HG02973 (cell line): ENCODE measurements around the gene DSCAM.

Experiments used
- ATAC-seq: cut with Tn5 transposase; IDR thresholded peaks from one replicate; pipeline ENCODE4 v1.9.1; 2021; ENCODE audit warnings: moderate library complexity; ENCODE audit not compliant: unreplicated experiment

DSCAM gene

DNA sequence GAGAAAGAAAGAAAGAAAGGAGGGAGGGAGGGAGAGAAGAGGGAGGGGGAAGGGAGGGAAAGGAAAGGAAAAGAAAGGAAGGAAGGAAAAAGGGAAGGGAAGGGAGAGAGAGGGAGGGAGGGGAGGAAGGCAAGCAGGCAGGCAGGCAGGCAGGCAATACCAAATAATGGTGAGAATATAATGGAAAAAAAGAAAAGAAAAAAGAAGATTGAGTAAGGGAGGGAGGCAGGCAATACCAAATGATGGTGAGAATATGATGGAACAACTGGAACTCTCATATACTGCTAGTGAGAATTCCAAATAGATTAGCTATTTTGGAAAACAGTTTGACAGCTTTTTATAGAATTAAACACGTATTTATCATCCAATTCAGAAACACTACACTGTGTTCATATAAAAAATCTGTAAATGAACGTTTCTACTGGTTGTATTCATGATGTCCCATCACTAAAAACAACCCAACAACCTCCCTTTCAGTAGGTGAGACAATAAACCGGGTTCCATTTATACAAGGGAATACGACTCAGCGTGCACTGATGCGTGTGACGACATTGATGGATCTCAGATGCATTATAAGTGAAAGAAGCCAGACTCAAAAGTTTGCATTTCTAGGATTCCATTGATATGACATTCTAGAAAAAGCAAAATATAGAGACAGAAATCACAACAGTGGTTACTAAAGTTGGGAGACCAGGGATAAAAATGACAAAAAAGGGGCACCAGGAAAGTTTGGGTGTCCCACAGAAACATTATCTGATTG, 226.4 kb downstream of the DSCAM start:
- no peak for ATAC-seq

DNA sequence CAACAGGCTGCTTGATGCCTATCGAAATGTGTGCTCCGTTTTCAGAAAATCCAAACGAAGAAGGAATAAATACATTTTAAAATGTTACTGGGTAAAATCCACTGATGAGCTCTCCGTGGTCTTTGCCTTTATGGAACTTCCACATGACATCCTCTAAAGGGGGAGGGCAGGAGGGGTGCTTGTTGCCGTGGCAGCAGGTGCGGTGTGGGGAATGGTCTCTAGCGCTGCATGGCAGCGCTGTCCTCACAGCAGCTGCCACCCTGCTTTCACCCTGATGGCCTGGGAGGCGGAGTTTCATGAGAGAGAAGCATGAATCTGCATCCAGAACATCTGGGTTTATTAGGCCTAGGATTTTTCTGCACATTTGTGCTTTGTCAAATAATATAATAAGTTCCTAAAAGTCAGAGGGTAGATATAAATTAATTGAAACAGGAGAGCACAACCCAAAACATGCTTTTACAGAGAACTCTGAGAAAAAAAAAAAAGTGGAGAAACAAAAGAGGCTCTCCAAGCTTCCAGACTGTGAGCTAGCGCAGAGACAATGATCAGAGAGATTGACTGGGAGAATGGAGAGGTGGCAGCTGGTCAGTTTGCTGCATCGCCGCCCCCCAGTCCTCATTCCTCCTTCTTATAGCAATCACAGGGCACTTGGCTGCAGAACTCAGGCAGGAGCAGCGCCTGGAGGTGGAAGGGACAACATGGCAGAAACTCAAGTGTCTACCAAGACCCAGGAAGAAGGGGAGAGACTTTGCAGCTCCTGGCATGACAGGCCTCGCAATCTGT, 228.6 kb downstream of the DSCAM start:
- ATAC-seq, result no peak

DNA sequence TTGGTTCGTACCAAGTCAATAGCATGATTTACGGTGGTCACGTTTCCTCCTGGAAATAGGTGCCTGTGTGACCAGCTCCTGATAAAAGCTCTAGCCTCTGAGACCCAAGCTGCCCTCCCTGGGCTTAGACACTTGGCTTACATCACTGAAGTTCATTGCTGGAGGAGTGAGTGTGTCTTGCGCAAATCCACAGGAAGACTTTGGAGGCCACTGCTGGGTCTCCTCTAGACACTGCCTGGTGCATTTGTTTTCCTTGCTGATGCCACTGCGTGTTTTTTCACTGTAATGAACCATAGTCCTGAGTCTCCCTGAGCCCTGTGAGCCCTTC, 230.6 kb downstream of the DSCAM start:
- ATAC-seq, result no peak

DNA sequence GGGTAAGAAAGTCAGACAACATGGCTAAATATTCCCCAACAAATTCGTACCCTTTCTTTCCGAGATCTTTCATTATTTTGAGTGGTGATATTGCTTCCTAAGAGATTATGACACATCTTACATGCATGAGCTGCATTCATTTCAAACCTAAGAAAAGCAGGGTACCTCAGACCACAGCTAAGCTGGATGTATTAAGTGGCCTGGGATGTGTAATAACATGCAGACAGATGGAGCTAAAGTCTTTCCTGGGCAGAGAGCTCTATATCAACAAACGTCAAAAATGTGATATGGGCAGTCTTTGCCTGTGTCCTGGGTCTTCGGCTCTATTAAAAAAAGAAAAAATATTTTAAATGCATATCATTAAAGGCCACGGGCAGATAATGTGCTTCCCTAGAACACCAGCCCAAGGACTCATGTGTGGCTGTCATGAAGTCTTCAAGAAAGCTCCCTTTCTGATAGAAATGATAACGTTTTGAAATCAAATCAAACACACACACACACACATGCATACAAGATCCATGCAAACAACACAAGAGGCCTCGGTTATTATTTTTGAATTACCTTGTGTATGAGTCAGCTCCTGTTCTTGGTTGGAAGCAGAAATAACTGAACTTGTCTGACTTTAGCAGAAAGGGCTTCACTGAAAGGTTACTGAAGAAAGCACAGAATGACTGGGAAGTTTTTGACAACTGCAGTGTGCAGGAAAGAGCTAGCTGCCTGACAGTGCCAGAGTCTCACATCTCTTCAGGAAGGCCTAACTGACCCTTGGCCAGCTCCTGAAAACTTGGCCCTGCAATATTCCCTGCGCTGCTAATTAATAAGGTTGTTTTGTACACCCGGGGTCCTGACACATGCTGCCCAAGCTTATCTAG, 231.2 kb downstream of the DSCAM start:
- no peak for ATAC-seq

DNA sequence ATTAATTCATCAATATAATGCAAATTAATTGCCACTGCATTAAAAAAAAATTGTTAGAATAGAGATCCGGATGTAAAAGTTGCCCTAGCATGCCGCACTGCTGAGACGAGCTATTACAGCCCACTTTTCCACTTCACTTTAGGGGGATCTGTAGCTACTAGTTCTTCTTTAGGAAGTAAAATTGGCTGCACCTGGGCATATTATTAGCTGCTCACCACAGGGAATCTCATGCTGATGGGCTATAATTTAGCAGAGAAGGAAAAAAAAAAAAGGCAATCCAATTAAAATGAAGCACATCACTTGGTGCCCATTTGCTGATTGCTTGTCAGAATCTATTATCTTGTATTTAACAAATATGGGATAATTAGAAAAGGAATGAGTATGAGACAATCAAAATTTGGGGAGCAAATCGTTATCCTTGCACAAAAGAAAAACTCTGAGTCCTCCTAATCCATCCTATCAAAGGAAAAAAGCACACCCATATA, 233.4 kb downstream of the DSCAM start:
- ATAC-seq, result no peak

DNA sequence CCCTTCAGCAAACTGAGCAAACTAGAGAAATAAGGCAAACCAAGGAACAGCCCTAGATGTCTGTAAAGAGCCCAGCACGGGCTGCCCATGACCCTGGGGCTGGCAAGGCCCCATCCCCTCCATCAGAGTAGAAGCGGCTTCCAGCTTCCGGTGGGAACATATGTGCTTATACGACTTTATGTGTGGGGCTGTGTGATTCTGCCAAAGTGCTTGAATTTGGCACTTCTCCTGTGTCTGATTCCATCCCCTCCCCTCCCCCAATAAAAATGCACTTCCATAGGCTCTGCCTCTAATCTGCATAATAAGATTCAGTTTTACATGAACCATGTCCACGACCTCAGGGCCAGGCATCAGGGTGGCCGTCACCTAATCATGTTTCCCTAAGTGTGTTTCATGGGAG, 236.6 kb downstream of the DSCAM start:
- ATAC-seq, result no peak

DNA sequence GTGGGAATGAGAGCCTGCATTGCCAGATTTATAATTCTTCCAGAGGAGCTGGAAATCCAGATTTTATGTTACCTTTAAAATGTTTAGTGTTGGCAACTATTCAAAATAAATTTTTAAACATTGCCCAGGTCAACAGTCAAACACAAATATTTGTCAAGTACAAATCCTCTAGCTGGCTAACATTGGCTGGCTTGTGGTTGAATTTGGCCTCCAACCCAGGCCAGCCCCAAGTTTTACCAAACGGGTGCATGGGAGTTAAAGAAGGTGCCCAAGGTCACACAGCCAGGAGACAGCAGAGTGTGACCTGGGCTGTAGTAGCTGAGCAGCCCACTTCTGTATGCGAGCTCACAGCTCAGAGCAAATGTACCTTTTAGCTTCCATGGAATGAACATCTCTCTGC, 240.6 kb downstream of the DSCAM start:
- ATAC-seq, result no peak

DNA sequence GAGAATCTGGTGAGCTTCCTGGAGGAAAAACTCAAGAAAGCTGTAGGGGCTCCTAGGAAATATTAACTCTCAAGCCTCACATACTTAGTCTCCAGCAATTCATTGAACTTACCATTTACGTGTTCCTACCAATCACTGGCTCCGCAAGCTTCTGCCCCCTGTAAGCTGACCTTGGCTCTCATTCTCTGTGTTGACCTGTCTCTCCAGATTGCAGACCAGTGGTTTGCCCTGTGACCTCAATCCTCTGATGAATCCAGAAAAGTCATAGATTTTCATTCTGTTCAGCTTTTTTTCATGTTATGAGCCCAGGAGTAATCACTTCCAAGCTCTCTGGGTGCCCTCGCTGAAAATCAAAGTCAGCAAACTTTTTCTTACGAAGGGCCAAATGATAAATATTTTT, 241.9 kb downstream of the DSCAM start:
- no peak for ATAC-seq

DNA sequence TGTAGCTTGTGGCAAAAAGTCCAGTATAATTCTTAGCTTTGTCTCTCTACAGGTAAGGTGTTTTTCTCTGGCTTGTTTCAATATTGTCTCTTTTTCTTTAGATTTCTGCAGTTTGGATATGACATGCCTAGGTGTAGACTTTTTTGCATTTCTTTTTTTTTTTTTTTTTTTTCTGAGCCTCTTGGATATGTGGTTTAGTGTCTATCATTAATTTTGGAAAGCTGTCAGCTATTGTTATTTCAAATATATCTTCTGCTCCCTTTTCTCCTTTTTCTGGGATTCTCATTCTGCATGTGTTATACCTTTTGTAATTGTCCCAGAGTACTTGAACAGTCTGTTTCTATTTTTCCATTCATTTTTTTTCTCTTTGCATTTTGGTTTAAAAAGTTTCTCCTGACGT, 243.2 kb downstream of the DSCAM start:
- no peak for ATAC-seq

DNA sequence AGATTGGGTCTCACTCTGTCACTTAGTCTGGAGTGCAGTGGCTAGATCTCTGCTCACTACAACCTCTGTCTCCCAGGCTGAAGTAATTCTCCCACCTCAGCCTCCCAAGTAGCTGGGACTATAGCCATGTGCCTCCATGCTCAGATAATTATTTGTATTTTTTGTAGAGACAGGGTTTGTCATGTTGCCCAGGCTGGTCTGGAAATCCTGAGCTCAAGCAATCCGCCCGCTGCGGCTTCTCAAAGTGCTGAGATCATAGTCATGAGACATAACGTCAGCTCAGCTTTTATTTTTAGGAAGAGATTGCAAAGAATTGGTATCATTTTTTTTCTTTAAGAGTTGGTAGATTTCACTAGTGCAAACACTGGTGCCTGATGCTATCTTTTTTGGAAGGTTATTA, 244.9 kb downstream of the DSCAM start:
- no peak for ATAC-seq

DNA sequence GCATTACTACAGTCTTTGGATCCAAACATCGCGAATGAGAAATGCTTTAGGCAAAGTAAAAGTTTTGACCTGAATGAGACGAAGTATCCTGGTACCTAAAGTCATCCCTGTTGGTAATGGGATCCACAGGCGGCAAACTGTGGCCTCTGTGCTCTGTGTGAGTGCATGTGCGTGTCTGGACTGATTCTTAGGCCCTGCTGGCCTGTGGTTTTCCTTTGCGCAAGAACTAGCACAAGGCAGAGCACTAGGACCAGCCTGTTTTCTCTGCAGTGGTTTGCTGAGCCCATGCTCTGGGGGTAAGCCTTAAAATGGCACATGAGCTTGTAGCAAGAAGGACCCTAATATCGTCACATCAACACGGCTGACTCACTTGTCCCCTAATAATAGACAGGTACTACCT, 251.2 kb downstream of the DSCAM start:
- ATAC-seq, result no peak

DNA sequence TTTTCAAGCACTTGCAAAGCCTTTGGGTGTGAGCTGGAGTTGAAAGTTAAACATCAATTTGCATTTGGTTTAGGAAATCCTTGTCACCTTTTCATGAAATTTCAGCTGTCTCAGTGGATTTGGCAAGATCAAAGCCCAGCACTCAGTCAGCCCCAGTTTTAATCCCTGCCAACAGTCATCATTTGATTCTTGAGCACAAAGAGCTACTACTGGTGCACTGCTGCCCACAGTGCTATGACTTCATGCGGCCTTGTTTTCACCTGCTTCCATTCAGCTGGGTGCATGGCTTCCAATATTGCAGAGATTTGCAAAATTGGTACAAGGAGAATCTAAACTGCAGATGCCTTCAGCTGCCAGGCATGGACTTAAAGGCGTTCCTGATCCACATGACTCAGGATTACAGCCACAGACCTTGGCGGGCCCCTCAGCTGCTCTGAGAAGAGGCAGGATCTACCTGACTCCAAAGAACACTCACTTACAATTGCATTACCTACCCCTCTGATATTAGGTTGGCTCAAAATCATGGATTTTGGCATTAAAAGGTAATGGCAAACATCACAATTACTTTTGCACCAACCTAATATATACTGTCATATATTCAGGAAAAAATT, 259.1 kb downstream of the DSCAM start:
- ATAC-seq, result no peak

DNA sequence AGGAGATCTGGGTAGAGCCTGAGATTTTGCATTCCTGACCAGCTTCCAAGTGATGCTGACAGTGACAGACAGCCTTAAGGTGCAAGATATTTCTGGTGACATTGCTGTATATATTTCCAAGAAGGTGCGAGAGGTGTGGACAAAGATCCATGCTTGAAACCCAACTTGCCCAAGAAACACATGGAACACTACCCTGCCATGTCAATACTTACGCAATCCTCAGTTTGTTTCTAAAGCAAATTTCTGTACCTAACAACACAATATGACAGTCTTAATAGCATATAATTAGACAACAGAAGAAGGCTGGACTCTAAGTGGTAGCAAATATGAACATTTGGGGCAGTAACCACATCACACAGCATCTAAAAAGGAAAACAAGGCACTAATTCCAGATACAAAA, 260.4 kb downstream of the DSCAM start:
- no peak for ATAC-seq

DNA sequence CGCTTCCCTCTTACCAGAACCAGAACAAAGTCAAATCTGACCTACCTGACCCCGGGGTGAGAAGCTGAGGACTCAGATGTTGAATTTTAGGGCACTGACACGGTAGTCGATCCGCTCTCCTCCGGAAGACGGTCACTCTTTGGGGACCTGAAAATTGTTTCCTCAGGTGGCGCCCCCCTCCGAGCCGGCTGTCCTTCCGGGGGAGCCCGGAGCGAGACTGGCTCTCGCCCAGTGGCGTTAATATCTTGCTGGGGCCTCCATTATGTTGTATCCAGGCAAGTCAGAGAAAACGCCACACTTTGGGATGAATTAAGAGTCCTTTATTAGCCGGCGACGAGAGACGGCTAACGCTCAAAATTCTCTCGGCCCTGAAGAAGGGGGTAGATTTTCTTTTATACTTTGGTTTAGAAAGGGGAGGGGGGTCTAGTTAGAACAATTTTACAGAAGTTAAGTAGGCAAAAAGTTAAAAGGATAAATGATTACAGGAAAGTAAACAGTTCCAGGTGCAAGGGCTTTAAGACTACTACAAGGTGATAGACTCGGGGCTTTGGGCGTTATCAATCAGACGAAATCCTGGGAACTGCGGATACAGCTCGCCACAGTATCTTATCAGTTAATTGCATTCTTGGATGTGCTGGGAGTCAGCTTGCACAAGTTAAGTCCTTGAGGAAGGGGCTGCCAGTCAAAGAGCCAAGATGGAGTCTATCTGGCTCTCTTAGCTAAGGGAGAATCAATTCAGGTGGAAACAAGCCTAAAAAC, 269.5 kb downstream of the DSCAM start:
- no peak for ATAC-seq

DNA sequence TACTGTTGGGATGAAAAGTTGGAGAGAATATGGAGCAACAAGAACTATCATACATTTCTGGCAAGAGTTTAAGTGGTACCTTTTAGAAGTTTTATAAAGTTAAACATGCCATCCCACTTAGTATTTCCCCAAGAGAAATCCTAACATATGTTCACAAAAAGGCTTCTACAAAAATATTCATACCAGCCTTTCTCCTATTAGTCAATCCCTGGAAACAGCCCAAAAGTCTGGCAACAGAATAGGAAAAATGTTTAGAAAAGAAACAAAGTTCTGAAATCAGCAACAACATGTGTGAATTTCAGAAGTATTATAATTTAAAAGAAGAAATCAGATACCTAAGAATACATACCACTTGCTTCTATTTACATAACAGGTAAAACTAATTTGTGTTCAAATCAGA, 271.0 kb downstream of the DSCAM start:
- no peak for ATAC-seq

DNA sequence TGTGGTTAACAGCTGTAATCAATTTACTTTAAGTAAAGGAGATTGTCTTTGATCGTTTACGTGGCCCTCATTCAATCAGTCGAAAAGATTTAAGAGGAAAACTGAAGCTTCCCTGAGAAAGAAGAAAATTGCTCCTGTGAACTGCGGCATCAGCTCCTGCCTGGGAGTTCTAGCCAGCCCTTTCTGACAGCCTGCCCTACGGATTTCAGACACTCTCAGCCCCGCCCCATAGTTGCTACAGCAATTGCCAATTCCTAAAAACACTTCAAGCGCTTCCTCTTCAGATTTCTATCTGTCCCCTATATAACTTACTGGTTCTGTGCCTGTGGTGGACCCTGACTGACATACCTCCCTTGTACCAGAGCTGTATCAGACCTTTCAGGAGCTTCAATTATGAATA, 277.6 kb downstream of the DSCAM start:
- ATAC-seq, result no peak

DNA sequence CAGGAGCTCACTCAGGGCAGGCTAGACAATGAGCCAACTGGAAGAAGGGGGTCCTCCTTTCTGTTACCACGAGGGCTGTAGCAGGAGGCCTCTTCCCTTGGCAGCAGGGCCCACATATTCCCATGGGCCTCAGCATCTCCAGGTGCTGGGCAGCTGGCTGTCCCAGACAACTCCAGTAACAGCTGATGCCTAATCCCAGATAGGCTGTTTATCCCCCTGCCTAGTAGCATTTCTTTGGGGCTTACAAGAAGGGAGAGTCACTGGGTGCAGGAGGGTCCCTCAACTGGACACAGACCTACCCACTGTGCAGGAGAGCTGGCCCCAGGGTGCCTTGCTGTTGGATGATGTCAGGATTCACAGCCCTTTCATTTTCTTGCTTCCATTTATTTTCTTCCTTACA, 278.2 kb downstream of the DSCAM start:
- no peak for ATAC-seq

DNA sequence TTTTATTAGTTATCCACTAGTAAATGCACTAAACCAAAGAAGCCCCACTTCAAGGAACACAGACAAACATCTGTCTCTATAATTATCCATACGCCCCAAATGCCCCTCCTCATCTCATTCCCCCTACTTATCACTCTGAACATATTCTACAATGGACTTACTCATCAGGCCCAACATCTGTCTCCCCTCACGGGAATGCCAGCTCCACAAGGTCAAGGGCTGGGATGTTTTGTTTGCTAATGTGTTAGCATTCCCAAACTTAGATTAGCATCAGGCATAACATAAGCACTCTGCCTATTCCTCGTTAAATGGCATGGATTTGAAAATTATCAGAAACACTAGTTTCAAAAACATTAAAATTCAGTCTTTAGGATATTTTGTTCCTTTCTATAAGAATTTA, 279.5 kb downstream of the DSCAM start:
- ATAC-seq, result no peak

DNA sequence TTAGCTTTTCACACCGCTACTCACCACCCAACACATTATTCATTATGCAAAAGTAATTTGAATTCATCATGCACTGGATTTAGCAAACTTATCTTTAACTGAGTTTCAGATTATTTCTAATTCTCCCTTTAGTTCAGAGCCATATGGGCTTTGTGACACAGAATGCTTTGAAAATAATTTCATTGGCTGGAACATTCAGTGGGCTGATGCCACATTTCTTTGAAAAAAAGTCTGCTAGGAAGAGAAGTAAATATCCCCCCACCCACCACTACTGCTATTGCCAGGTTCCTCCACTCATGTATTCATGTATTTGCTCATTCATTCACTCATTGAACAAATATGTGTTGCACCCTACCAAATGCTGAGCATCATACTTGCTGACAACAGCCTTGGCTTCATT, 280.5 kb downstream of the DSCAM start:
- no peak for ATAC-seq

DNA sequence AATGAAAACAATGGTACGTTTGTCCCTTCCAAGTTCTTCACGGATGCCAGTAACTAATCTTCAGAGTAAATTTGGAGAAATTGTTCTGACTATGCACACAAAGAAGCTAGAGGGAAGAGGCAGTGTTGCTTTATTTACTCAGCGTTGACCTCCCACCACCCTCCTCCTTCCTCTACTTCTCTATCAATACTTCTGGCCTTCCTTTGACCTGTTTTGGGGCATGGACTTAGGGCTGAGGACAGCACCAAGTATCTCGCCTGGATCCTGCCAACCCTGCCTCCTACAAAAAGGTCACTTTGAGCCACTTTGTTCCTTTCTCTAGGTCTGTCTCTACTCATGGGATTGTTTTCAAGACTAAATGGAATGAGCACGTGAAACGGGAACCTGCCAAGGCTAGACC, 282.6 kb downstream of the DSCAM start:
- ATAC-seq, result no peak
